ENCODE data around the gene MMAA. TPM values are rescaled to one million over a fixed set of nuclear protein-coding genes. Genes with fewer than 3 reads are reported as not detected.
A peak's percentile ranks its signal among the peaks of the same experiment; 100 is the strongest.

Gene MMAA
- total and polyA plus RNA-seq, 9 of the 15 experiments (the other 6 are each of a cell fraction or from before 2014, with no cell fraction given): 0.86 to 2.3 (median 1.4) TPM

DNA sequence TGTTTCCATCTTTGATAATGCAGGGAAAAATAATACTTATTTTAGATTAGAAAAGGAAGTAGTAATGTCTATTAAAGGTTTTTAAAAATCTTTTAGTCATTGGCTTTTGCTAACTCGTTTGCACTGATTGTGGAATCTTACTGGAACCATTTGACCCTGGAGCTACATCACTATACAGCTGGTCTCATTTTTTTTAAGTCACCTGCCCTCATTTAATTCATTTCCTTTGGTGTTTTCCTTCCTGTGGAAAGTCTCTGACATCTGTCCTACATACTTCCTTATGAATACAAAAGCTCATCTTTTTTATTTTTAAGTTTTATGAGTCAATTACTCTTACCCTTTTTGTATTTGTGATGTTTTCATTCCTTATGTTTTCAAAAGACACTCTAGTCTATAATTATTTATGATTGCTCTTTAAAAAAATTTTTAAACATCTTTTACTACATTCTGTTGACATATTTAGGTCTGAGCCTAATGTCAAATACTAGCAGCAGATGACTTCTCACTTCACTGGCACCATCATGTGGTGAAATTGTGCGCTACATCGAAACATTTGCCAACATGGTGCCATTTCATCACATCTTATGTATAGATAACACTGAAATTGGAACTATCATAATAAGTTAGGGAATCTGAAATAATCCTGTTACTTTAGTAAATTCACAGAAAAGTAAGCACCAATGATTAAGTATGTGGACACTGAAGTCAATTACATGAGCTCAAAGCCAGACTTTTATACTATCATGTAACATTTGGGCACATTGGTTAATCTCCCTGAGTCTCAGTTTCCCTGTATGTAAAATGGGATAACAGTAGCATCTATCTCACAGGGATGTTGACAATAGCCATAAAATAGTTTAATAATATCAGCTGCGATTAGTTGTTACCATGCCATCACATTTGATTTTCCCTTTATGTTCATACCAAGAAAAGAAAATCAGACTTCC is 9.4 kb upstream of the MMAA start (continued):
- TF ChIP-seq PCBP1 (IDR thresholded peaks at IDR 0.05; ENCODE audit: low read depth, low read length, poor library complexity, severe bottlenecking) (no peak), RHOXF2B (CRISPR knock-in tag; conservative IDR thresholded peaks at IDR 0.05) (no peak), BDP1 (IDR thresholded peaks at IDR 0.05; ENCODE audit: insufficient read depth, insufficient read length) (no peak), MCM5 (IDR thresholded peaks at IDR 0.05; ENCODE audit: low read depth) (no peak), FOXJ2 (tag; IDR thresholded peaks at IDR 0.05) (no peak), EP300 (IDR thresholded peaks at IDR 0.05; ENCODE audit: low read length) (no peak), ELF4 (CRISPR knock-in tag; IDR thresholded peaks at IDR 0.05) (no peak), SMARCB1 (IDR thresholded peaks at IDR 0.05; ENCODE audit: insufficient read length, low read depth) (no peak), CBX3 (IDR thresholded peaks at IDR 0.05; ENCODE audit: borderline replicate concordance in 1 of 2, low read length in 2 of 2) (no peak), DNMT1 (IDR thresholded peaks at IDR 0.05) (no peak), CC2D1A (IDR thresholded peaks at IDR 0.05) (no peak), ELF1 (tag; IDR thresholded peaks at IDR 0.05) (no peak), RAD21 (CRISPR knock-in tag; conservative IDR thresholded peaks at IDR 0.05 in 1 of 2, IDR thresholded peaks at IDR 0.05 in 1 of 2) (peak; percentile 31 to 50; a peak in 3 of 4 replicates), KDM4B (IDR thresholded peaks at IDR 0.05; ENCODE audit: borderline replicate concordance in 2 of 2, low read depth in 1 of 2) (no peak), PTRF (tag; IDR thresholded peaks at IDR 0.05) (no peak), SREBF2 (CRISPR knock-in tag; IDR thresholded peaks at IDR 0.05) (no peak), EWSR1 (IDR thresholded peaks at IDR 0.05; ENCODE audit: borderline replicate concordance, low read depth, partially characterized antibody) (no peak), MBD2 (IDR thresholded peaks at IDR 0.05; ENCODE audit: borderline replicate concordance, low read depth) (no peak), SIRT6 (IDR thresholded peaks at IDR 0.05; ENCODE audit: low read depth, low read length) (no peak)
- TF ChIP-seq, protein P1, sequence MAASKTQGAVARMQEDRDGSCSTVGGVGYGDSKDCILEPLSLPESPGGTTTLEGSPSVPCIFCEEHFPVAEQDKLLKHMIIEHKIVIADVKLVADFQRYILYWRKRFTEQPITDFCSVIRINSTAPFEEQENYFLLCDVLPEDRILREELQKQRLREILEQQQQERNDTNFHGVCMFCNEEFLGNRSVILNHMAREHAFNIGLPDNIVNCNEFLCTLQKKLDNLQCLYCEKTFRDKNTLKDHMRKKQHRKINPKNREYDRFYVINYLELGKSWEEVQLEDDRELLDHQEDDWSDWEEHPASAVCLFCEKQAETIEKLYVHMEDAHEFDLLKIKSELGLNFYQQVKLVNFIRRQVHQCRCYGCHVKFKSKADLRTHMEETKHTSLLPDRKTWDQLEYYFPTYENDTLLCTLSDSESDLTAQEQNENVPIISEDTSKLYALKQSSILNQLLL (CRISPR knock-in tag; IDR thresholded peaks at IDR 0.05; ENCODE audit: borderline replicate concordance): no peak
- TF ChIP-seq, protein P2, sequence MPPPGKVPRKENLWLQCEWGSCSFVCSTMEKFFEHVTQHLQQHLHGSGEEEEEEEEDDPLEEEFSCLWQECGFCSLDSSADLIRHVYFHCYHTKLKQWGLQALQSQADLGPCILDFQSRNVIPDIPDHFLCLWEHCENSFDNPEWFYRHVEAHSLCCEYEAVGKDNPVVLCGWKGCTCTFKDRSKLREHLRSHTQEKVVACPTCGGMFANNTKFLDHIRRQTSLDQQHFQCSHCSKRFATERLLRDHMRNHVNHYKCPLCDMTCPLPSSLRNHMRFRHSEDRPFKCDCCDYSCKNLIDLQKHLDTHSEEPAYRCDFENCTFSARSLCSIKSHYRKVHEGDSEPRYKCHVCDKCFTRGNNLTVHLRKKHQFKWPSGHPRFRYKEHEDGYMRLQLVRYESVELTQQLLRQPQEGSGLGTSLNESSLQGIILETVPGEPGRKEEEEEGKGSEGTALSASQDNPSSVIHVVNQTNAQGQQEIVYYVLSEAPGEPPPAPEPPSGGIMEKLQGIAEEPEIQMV (tag; conservative IDR thresholded peaks at IDR 0.05; ENCODE audit: low read depth): no peak
- TF ChIP-seq, protein P3, sequence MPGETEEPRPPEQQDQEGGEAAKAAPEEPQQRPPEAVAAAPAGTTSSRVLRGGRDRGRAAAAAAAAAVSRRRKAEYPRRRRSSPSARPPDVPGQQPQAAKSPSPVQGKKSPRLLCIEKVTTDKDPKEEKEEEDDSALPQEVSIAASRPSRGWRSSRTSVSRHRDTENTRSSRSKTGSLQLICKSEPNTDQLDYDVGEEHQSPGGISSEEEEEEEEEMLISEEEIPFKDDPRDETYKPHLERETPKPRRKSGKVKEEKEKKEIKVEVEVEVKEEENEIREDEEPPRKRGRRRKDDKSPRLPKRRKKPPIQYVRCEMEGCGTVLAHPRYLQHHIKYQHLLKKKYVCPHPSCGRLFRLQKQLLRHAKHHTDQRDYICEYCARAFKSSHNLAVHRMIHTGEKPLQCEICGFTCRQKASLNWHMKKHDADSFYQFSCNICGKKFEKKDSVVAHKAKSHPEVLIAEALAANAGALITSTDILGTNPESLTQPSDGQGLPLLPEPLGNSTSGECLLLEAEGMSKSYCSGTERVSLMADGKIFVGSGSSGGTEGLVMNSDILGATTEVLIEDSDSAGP (CRISPR knock-in tag; IDR thresholded peaks at IDR 0.05): no peak
- TF ChIP-seq, protein P4, sequence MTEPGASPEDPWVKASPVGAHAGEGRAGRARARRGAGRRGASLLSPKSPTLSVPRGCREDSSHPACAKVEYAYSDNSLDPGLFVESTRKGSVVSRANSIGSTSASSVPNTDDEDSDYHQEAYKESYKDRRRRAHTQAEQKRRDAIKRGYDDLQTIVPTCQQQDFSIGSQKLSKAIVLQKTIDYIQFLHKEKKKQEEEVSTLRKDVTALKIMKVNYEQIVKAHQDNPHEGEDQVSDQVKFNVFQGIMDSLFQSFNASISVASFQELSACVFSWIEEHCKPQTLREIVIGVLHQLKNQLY (CRISPR knock-in tag; conservative IDR thresholded peaks at IDR 0.05): no peak
